K562 (cell line): ENCODE results near the gene IRX5. TPM values are rescaled to one million over a fixed set of nuclear protein-coding genes. Genes with fewer than 3 reads are reported as not detected.

Experiments used
- ATAC-seq: fragments of 200-7000 bp; cut with Tn5 transposase; 3 replicates; pipeline ENCODE4 v1.9.1; 2020; ENCODE audit warnings: moderate library complexity
- BruUV-seq: library from RNA; stranded (reverse); fragments of 400-500 nt; replicated peaks from 2 replicates; lab custom pipeline; 2021; lab: Mats Ljungman, UMichigan
- CTCF ChIA-PET: fragments of 300-600 bp; formaldehyde crosslinking; extraction: SDS; loops from one replicate; lab custom pipeline; 2021; ENCODE audit warnings: low intra/inter-chr PET ratio; lab: Yijun Ruan, JAX
- POLR2A ChIA-PET: fragments of 300-600, 350-650 bp; sonication (Branson Sonifier 250); formaldehyde crosslinking; extraction: SDS; loops from one replicate; lab custom pipeline; 2021; ENCODE audit warnings: antibody characterized with exemption, inconsistent platforms; lab: Yijun Ruan, JAX
- DNase-seq, 4 experiments: peaks; one replicate each; pipeline versions ENCODE4 v3.0.0 to v3.0.0-alpha.2; 2011 to 2018; ENCODE audit warnings: low spot score in 3 of 4, mixed read lengths in 3 of 4; ENCODE audit errors: extremely low read depth in 1 of 4
- FAIRE-seq: peaks from 2 replicates; lab custom pipeline; 2011; peaks lifted over from hg19 to GRCh38; lab: Jason Lieb, UNC
- H2AFZ ChIP-seq: 2 replicates; pipeline ENCODE4 v1.6.0; 2011; ENCODE audit warnings: low read depth, low read length, control low read depth, inconsistent platforms
- H3K27ac ChIP-seq: fragments of 200-600 bp; 3 replicates; pipeline ENCODE4 v1.8.0; 2011; ENCODE audit warnings: low read depth, mild to moderate bottlenecking, control low read depth, inconsistent platforms, low read length, moderate library complexity, mixed read lengths; ENCODE audit errors: extremely low read depth
- H3K27me3 ChIP-seq, 2 experiments: fragments of 300-600 bp in 1 of 2; 2 replicates in 1 of 2; 3 replicates in 1 of 2; pipeline versions ENCODE4 v1.6.0 to v1.8.0; 2011; ENCODE audit warnings: inconsistent platforms in 2 of 2, low read length in 2 of 2, mild to moderate bottlenecking in 1 of 2, mixed read lengths in 1 of 2, moderate library complexity in 1 of 2; ENCODE audit not compliant: control insufficient read depth in 2 of 2, insufficient read depth in 2 of 2
- H3K36me3 ChIP-seq: fragments of 300-600 bp; 3 replicates; pipeline ENCODE4 v1.8.0; 2011; ENCODE audit warnings: mild to moderate bottlenecking, low read length, inconsistent platforms; ENCODE audit not compliant: control insufficient read depth, insufficient read depth
- H3K4me1 ChIP-seq, 2 experiments: fragments of 200-600 bp in 1 of 2; replicated peaks in 1 of 2; 2 replicates in 1 of 2; 3 replicates in 1 of 2; pipeline versions ENCODE4 v1.5.1 to v1.8.0; 2011; ENCODE audit warnings: inconsistent platforms in 2 of 2, low read length in 2 of 2, mild to moderate bottlenecking in 1 of 2, mixed read lengths in 1 of 2, moderate library complexity in 1 of 2; ENCODE audit not compliant: control insufficient read depth in 2 of 2, insufficient read depth in 2 of 2
- H3K4me2 ChIP-seq: 2 replicates; pipeline ENCODE4 v1.6.1; 2011; ENCODE audit warnings: low read length, control low read depth, inconsistent platforms, mixed read lengths; ENCODE audit not compliant: insufficient read depth
- H3K4me3 ChIP-seq: fragments of 200-600 bp; sonication (generic), shearing (Covaris generic); 2 replicates; pipeline ENCODE4 v1.5.1; 2016; ENCODE audit warnings: control low read depth, inconsistent platforms
- H3K79me2 ChIP-seq: fragments of 200-600 bp; 3 replicates; pipeline ENCODE4 v1.8.0; 2011; ENCODE audit warnings: low read length, inconsistent platforms; ENCODE audit not compliant: control insufficient read depth, insufficient read depth
- H3K9ac ChIP-seq, 2 experiments: 2 replicates each; pipeline versions ENCODE4 v1.6.0 to v1.6.1; 2011; ENCODE audit warnings: low read depth in 2 of 2, low read length in 2 of 2, control low read depth in 1 of 2, inconsistent platforms in 1 of 2, mild to moderate bottlenecking in 1 of 2, mixed read lengths in 1 of 2; ENCODE audit not compliant: insufficient read depth in 1 of 2
- H3K9me1 ChIP-seq: one replicate; pipeline ENCODE4 v1.6.0; 2011; ENCODE audit warnings: inconsistent platforms, mild to moderate bottlenecking, low read length, moderate library complexity; ENCODE audit not compliant: control insufficient read depth, insufficient read depth
- H3K9me3 ChIP-seq: replicated peaks from 2 replicates; pipeline ENCODE4 v1.5.1; 2011; ENCODE audit warnings: low read depth, low read length, inconsistent platforms; ENCODE audit not compliant: control insufficient read depth, insufficient read depth
- H4K20me1 ChIP-seq: replicated peaks from 2 replicates; pipeline ENCODE4 v1.6.1; 2011; ENCODE audit warnings: low read length, inconsistent platforms, mixed read lengths; ENCODE audit not compliant: control insufficient read depth, insufficient read depth
- BHLHE40 ChIP-seq: IDR thresholded peaks from 2 replicates; pipeline ENCODE4 v1.6.1; 2011; ENCODE audit warnings: low read length, improper control_type of control experiment
- DEAF1 ChIP-seq: fragments of 450-650 bp; formaldehyde crosslinking; IDR thresholded peaks from 2 replicates; pipeline ENCODE4 v1.4.0; 2020; ENCODE audit warnings: mild to moderate bottlenecking, moderate library complexity
- HMG20B ChIP-seq: fragments of 250-450 bp; sonication (Bioruptor Pico); IDR thresholded peaks from 2 replicates; pipeline ENCODE4 v1.5.0; 2021; ENCODE audit warnings: mild to moderate bottlenecking
- MTA2 ChIP-seq: fragments of 450-650 bp; IDR thresholded peaks from 2 replicates; pipeline ENCODE4 v1.6.1; 2016; ENCODE audit warnings: low read depth
- MYBL2 ChIP-seq, 2 experiments: fragments of 450-650 bp in 1 of 2; sonication (generic) in 1 of 2; formaldehyde crosslinking in 1 of 2; IDR thresholded peaks; 2 replicates each; pipeline versions ENCODE4 v1.6.1 to v1.8.1; 2017 to 2022; ENCODE audit warnings: borderline replicate concordance in 1 of 2, inconsistent platforms in 1 of 2, low read depth in 1 of 2, mild to moderate bottlenecking in 1 of 2, missing genetic modification reagents in 1 of 2, moderate library complexity in 1 of 2
- NCOA6 ChIP-seq: fragments of 450-650 bp; IDR thresholded peaks from 2 replicates; pipeline ENCODE4 v1.6.1; 2017; ENCODE audit warnings: mild to moderate bottlenecking
- NEUROD1 ChIP-seq: fragments of 150-350 bp; IDR thresholded peaks from 2 replicates; pipeline ENCODE4 v1.6.1; 2014; ENCODE audit warnings: borderline replicate concordance, low read length, low read depth; ENCODE audit not compliant: partially characterized antibody
- PBX2 ChIP-seq, 2 experiments: IDR thresholded peaks in 1 of 2; conservative IDR thresholded peaks in 1 of 2; 2 replicates each; pipeline ENCODE4 v1.6.1; 2016; ENCODE audit warnings: low read depth in 2 of 2, mild to moderate bottlenecking in 1 of 2, missing compliant biosample characterization in 1 of 2, missing genetic modification characterization in 1 of 2, moderate library complexity in 1 of 2
- SMAD4 ChIP-seq: fragments of 250-450 bp; sonication (Bioruptor Pico); conservative IDR thresholded peaks from 2 replicates; pipeline ENCODE4 v1.8.0; 2021; ENCODE audit warnings: inconsistent platforms, mild to moderate bottlenecking, moderate library complexity
- SREBF1 ChIP-seq: fragments of 150-350 bp; IDR thresholded peaks from 2 replicates; pipeline ENCODE4 v1.6.1; 2014; ENCODE audit warnings: antibody characterized with exemption, low read depth, low read length, borderline replicate concordance
- USF2 ChIP-seq: sonication (generic); formaldehyde crosslinking; IDR thresholded peaks from 2 replicates; pipeline ENCODE4 v1.5.0; 2020; ENCODE audit warnings: missing genetic modification reagents
- YY1 ChIP-seq, 3 experiments: IDR thresholded peaks; 2 replicates each; pipeline ENCODE4 v1.6.1; 2011; ENCODE audit warnings: low read length in 2 of 3, mild to moderate bottlenecking in 2 of 3, moderate library complexity in 2 of 3, borderline replicate concordance in 1 of 3, control low read depth in 1 of 3, low read depth in 1 of 3; ENCODE audit not compliant: insufficient read depth in 3 of 3, insufficient replicate concordance in 2 of 3, control insufficient read depth in 1 of 3, insufficient read length in 1 of 3; ENCODE audit errors: extremely low read depth in 1 of 3
- ZNF311 ChIP-seq: fragments of 250-450 bp; sonication (Bioruptor Pico); IDR thresholded peaks from 2 replicates; pipeline ENCODE4 v1.4.0; 2020; ENCODE audit warnings: mild to moderate bottlenecking, moderate library complexity
- ZNF436 ChIP-seq: fragments of 250-450, 450-650 bp; sonication (Bioruptor Pico); formaldehyde crosslinking; IDR thresholded peaks from 2 replicates; pipeline ENCODE4 v1.7.0; 2020; ENCODE audit warnings: mild to moderate bottlenecking
- ZNF589 ChIP-seq: fragments of 200-800 bp; sonication (Bioruptor generic); IDR thresholded peaks from 2 replicates; pipeline ENCODE4 v1.6.1; 2016; ENCODE audit warnings: low read depth, missing genetic modification characterization, missing compliant biosample characterization
- WGBS: fragments of 100-300 bp; shearing (Covaris generic); methylation state at CpG from one replicate; pipeline ENCODE4 v1.1.6; 2016; ENCODE audit warnings: low coverage, mixed read lengths; ENCODE audit not compliant: insufficient coverage; ENCODE audit errors: missing lambda C conversion rate; 5-methylcytosine and 5-hydroxymethylcytosine counted together
- in situ Hi-C: fragments of 300-500 bp; cut with MboI; formaldehyde crosslinking; loops from 4 replicates; pipeline ENCODE4 v1.15.0; 2018; ENCODE audit warnings: inconsistent platforms, mixed read lengths
- intact Hi-C: fragments of 100-400 bp; cut with micrococcal nuclease; formaldehyde crosslinking; loops from 2 replicates; pipeline ENCODE4 v1.14.2; 2022
- polyA plus RNA-seq, 8 experiments: library from polyadenylated mRNA; depleted of rRNA in 4 of 8; stranded (reverse) in 5 of 8; unstranded in 3 of 8; fragments of >200 nt; fragmentation: Nextera tagmentation in 2 of 8; fragmentation: Illumina TruSeq in 1 of 8; extraction: Ambion mirVana in 2 of 8; extraction: Trizol in 1 of 8; gene quantifications; 2 replicates each; pipeline versions ENCODE4 v1.2.1 to v1.2.3, GENCODE V29; 2011 to 2014; ENCODE audit warnings: inconsistent platforms in 1 of 8, missing spikeins in 1 of 8
- total RNA-seq, 7 experiments: library from RNA; depleted of rRNA in 6 of 7; stranded (reverse); fragments of >200 nt in 6 of 7; fragmentation: Illumina TruSeq in 2 of 7; extraction: Trizol in 2 of 7; gene quantifications; 2 replicates each; pipeline versions ENCODE4 v1.2.1 to v1.2.3, GENCODE V29; 2011 to 2021; ENCODE audit warnings: low replicate concordance in 1 of 7

IRX5 gene
- total and polyA plus RNA-seq, 9 of the 15 experiments (the other 6 are each of a cell fraction or from before 2014, with no cell fraction given): 0.20 to 4.2 (median 0.94) TPM

GRCh38 chr16:54938212-54939028 is 7.8 kb downstream of the IRX5 start:
- no TSS peak for BruUV-seq
- Histone ChIP-seq H4K20me1 (no peaks in the 10 kb centered on the region; the same call in 1 of the 2 replicates), H3K4me2 (no peak overlapping the region), H3K27ac (no peak overlapping the region), H3K9ac (no peak overlapping the region), H2AFZ (no peak overlapping the region), H3K79me2 (no peaks in the 10 kb centered on the region), H3K9me1 (no peaks in the 10 kb centered on the region), H3K4me3 (no peak overlapping the region), H3K27me3 (peaks cover 4 to 10% of the 10 kb centered on the region in 2 experiments; a peak in 3 of 5 replicates), H3K36me3 (peaks cover 7% of the 10 kb centered on the region; the same call in 1 of the 3 replicates), H3K9me3 (0 out of 2 replicates have a peak, but pooled peaks cover 1% of the 10 kb centered on the region), H3K4me1 (peaks cover 0 to 17% of the 10 kb centered on the region in 2 experiments; a peak in 2 of 5 replicates)
- POLR2A ChIA-PET: no interaction called here
- FAIRE-seq (no peak), DNase-seq (no peak), ATAC-seq (no peak)
- CTCF ChIA-PET: no interaction called here
- 61% methylated on average over 46 of the region's 59 CpGs for WGBS
- intact Hi-C loops (no loop called here), in situ Hi-C loops (no loop called here)
- TF ChIP-seq MYBL2 (IDR thresholded peaks at IDR 0.05; ENCODE audit: low read depth): no peak
- no peak for TF ChIP-seq MYBL2 (CRISPR knock-in tag; IDR thresholded peaks at IDR 0.05; ENCODE audit: borderline replicate concordance)
- TF ChIP-seq PBX2 (CRISPR knock-in tag; IDR thresholded peaks at IDR 0.05; ENCODE audit: low read depth): no peak
- TF ChIP-seq PBX2 (tag; conservative IDR thresholded peaks at IDR 0.05; ENCODE audit: low read depth): no peak
- no peak for TF ChIP-seq MTA2
- no peak for TF ChIP-seq SMAD4 (CRISPR knock-in tag)
- no peak for TF ChIP-seq ZNF436
- no peak for TF ChIP-seq YY1 (IDR thresholded peaks at IDR 0.05; ENCODE audit: borderline replicate concordance in 1 of 3, control insufficient read depth in 1 of 3, extremely low read depth in 1 of 3, insufficient read depth in 3 of 3, insufficient read length in 1 of 3, insufficient replicate concordance in 2 of 3, low read depth in 1 of 3, low read length in 2 of 3)
- TF ChIP-seq ZNF589: no peak
- TF ChIP-seq USF2: no peak
- TF ChIP-seq SREBF1: no peak
- no peak for TF ChIP-seq ZNF311
- TF ChIP-seq DEAF1 (CRISPR knock-in tag): no peak
- TF ChIP-seq BHLHE40: no peak
- TF ChIP-seq NEUROD1: no peak
- no peak for TF ChIP-seq HMG20B (CRISPR knock-in tag)
- no peak for TF ChIP-seq NCOA6
